DND-41 (cell line): ENCODE results near the gene TSPAN3.

Experiments
- ATAC-seq: fragments of 200-7000 bp; cut with Tn5 transposase; 3 replicates; pipeline ENCODE4 v1.9.1; 2021; ENCODE audit warnings: low read depth; ENCODE audit not compliant: insufficient read depth
- DNase-seq: peaks from one replicate; pipeline ENCODE4 v3.0.0-alpha.2; 2020
- H2AFZ ChIP-seq: 2 replicates; pipeline ENCODE4 v1.6.0; 2012; ENCODE audit warnings: low read depth, low read length
- H3K27ac ChIP-seq: 2 replicates; pipeline ENCODE4 v1.5.1; 2012; ENCODE audit warnings: low read length, inconsistent platforms
- H3K27me3 ChIP-seq: fragments of 200-600 bp; sonication (generic); 2 replicates; pipeline ENCODE4 v1.6.0; 2012; ENCODE audit warnings: low read length, mild to moderate bottlenecking, inconsistent platforms; ENCODE audit not compliant: insufficient read depth, poor library complexity
- H3K36me3 ChIP-seq: 2 replicates; pipeline ENCODE4 v1.5.1; 2012; ENCODE audit warnings: low read length, inconsistent platforms; ENCODE audit not compliant: insufficient read depth
- H3K4me1 ChIP-seq: 2 replicates; pipeline ENCODE4 v1.5.1; 2012; ENCODE audit warnings: mild to moderate bottlenecking, low read length; ENCODE audit not compliant: insufficient read depth
- H3K4me2 ChIP-seq: 2 replicates; pipeline ENCODE4 v1.6.0; 2012; ENCODE audit warnings: mild to moderate bottlenecking, moderate library complexity, low read length, inconsistent platforms; ENCODE audit not compliant: insufficient read depth
- H3K4me3 ChIP-seq, 2 experiments: fragments of 200-600 bp in 1 of 2; shearing (Covaris generic) in 1 of 2; 2 replicates each; pipeline ENCODE4 v1.5.1; 2012 to 2016; ENCODE audit warnings: inconsistent platforms in 2 of 2, low read length in 2 of 2, mild to moderate bottlenecking in 2 of 2, low read depth in 1 of 2, moderate library complexity in 1 of 2
- H3K79me2 ChIP-seq: 2 replicates; pipeline ENCODE4 v1.6.0; 2012; ENCODE audit warnings: low read length, inconsistent platforms; ENCODE audit not compliant: insufficient read depth
- H3K9ac ChIP-seq: 2 replicates; pipeline ENCODE4 v1.6.0; 2012; ENCODE audit warnings: low read depth, mild to moderate bottlenecking, inconsistent platforms, low read length, moderate library complexity
- H3K9me3 ChIP-seq: 2 replicates; pipeline ENCODE4 v1.5.1; 2012; ENCODE audit warnings: low read length, moderate library complexity, mild to moderate bottlenecking, inconsistent platforms; ENCODE audit not compliant: insufficient read depth, severe bottlenecking
- H4K20me1 ChIP-seq: 2 replicates; pipeline ENCODE4 v1.6.0; 2012; ENCODE audit warnings: low read length; ENCODE audit not compliant: insufficient read depth
- EZH2 ChIP-seq: IDR thresholded peaks from 3 replicates; pipeline ENCODE4 v1.6.1; 2012; ENCODE audit warnings: borderline replicate concordance, low read depth, mild to moderate bottlenecking, moderate library complexity, low read length, inconsistent platforms; ENCODE audit not compliant: severe bottlenecking
- TF ChIP-seq, protein P1 (sequence below): IDR thresholded peaks from 2 replicates; pipeline ENCODE4 v1.5.1; 2012; ENCODE audit warnings: borderline replicate concordance, low read length, moderate library complexity, mild to moderate bottlenecking; ENCODE audit not compliant: poor library complexity, severe bottlenecking; ENCODE audit errors: extremely low read depth

Gene TSPAN3

DNA sequence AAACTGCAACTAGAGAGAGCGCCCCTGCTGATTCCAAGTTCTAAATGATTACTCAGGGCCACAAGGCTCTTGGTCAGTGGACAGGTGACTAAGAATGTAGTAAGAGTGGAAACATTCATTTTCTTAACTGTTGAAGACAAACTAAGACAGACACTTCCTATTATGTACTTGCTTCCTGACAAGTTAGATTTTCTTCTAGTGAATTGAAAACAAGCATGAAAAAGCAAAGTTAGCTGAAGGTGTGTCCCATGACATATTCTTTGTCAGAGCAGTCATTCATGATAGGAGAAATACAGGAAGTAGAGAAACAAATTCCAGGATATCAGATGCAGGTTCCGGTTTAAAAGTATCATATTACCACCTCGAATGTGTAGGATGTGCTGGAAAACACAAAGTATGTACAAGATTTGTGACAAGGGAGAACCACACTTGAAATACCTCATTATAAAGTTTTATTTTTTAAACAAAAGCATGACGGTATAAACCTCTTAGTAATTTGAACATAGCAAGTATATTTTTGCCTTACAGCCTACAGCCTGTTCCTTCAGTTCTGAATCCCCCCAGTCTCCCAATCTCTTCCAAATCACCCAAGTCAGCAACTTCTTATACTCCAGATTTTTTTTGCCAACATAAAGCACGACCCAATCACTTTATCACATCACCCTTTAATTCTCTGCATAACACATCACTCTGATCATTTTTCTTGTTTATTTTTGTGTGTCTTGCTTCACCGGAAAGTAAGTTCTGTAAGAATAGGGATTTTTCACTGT, 6.2 kb downstream of the TSPAN3 start:
- Histone ChIP-seq H3K9ac (no peak overlapping the region), H2AFZ (no peak overlapping the region), H3K36me3 (no peaks in the 10 kb centered on the region), H3K4me1 (peaks cover 19% of the 10 kb centered on the region), H3K79me2 (peaks cover 98% of the 10 kb centered on the region), H3K27me3 (no peaks in the 10 kb centered on the region), H3K4me3 (no peak overlapping the region), H3K4me2 (no peak overlapping the region), H3K27ac (no peak overlapping the region), H4K20me1 (peaks cover 38% of the 10 kb centered on the region), H3K9me3 (no peaks in the 10 kb centered on the region)
- ATAC-seq (no peak), DNase-seq (no peak)
- TF ChIP-seq, protein P1, sequence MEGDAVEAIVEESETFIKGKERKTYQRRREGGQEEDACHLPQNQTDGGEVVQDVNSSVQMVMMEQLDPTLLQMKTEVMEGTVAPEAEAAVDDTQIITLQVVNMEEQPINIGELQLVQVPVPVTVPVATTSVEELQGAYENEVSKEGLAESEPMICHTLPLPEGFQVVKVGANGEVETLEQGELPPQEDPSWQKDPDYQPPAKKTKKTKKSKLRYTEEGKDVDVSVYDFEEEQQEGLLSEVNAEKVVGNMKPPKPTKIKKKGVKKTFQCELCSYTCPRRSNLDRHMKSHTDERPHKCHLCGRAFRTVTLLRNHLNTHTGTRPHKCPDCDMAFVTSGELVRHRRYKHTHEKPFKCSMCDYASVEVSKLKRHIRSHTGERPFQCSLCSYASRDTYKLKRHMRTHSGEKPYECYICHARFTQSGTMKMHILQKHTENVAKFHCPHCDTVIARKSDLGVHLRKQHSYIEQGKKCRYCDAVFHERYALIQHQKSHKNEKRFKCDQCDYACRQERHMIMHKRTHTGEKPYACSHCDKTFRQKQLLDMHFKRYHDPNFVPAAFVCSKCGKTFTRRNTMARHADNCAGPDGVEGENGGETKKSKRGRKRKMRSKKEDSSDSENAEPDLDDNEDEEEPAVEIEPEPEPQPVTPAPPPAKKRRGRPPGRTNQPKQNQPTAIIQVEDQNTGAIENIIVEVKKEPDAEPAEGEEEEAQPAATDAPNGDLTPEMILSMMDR = no peak
- no peak for TF ChIP-seq EZH2

DNA sequence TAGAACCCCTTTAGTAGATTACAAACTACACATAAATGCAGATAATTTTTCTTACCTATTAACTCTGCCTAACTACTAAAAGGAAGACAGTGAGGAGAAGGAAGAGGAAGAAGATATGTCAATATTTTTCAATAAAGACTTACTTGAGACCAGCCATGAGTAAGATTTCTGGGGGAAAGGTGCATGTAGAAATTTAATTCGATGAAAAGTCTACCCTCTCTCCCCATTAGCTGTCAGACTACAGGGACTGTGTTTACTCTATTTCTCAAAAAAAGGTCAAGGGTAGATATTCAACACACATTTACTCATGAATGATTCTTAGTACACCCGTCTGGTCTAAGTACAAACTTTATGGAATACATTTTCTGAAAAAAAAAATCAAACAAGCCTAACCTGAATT, 6.8 kb downstream of the TSPAN3 start:
- Histone ChIP-seq H3K9ac (no peak overlapping the region), H3K27me3 (no peaks in the 10 kb centered on the region), H4K20me1 (peaks cover 38% of the 10 kb centered on the region; the same call in 1 of the 2 replicates), H3K9me3 (no peaks in the 10 kb centered on the region), H2AFZ (no peak overlapping the region), H3K79me2 (peaks cover 98% of the 10 kb centered on the region), H3K4me2 (no peak overlapping the region), H3K4me1 (peaks cover 13% of the 10 kb centered on the region; the same call in 1 of the 2 replicates), H3K36me3 (no peaks in the 10 kb centered on the region), H3K27ac (no peak overlapping the region), H3K4me3 (no peak overlapping the region)
- TF ChIP-seq, protein P1 = no peak
- TF ChIP-seq EZH2 = no peak
- DNase-seq (no peak), ATAC-seq (no peak)

DNA sequence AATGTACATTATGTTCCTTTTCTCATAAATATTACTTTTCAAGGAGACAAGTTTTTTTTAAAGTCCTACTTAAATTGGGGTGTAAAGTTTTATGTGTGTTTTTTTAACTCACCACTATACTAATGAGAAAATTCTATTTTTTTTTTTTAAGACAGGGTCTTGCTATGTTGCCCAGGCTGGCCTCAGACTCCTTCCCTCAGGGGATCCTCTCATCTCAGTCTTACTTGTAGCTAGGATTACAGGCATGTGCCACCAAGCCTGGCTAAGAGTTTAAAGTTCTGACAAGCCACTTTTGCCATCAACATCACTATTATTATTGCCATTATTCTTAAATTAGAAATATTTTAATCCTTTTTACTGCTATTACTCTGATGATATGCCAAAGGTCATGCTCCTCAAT, 7.7 kb downstream of the TSPAN3 start:
- Histone ChIP-seq H3K9ac (no peak overlapping the region), H2AFZ (no peak overlapping the region), H3K27me3 (no peaks in the 10 kb centered on the region), H3K27ac (no peak overlapping the region), H3K4me2 (no peak overlapping the region), H3K4me3 (no peak overlapping the region), H3K36me3 (no peaks in the 10 kb centered on the region), H3K4me1 (0 out of 2 replicates have a peak, but pooled peaks cover 5% of the 10 kb centered on the region), H3K9me3 (no peaks in the 10 kb centered on the region), H3K79me2 (peaks cover 97% of the 10 kb centered on the region), H4K20me1 (peaks cover 38% of the 10 kb centered on the region)
- ATAC-seq (no peak), DNase-seq (no peak)
- no peak for TF ChIP-seq EZH2
- TF ChIP-seq, protein P1 = no peak
